ENCODE data around the gene FBXO3. TPM values are rescaled to one million over a fixed set of nuclear protein-coding genes. Genes with fewer than 3 reads are reported as not detected.
A peak's percentile ranks its signal among the peaks of the same experiment; 100 is the strongest.

Gene FBXO3
- total RNA-seq, 1 experiment from 2014 or later, result 27.2 TPM

GRCh38 chr11:33725496-33725895, 48.8 kb downstream of the FBXO3 start:
- no peak overlapping the region for H3K4me3 ChIP-seq (replicated peaks in 1 of 2; ENCODE audit: low read depth in 1 of 2, low read length in 2 of 2)
- peaks cover 5% of the 10 kb centered on the region; the same call in 1 of the 2 replicates for H4K20me1 ChIP-seq (ENCODE audit: insufficient read depth)
- intact Hi-C loops (cut with micrococcal nuclease), result no loop called here
- TF ChIP-seq CEBPB (IDR thresholded peaks at IDR 0.05; ENCODE audit: low read depth), result no peak
- no peak for TF ChIP-seq JUND (IDR thresholded peaks at IDR 0.05)
- no peak for TF ChIP-seq FOSL1 (IDR thresholded peaks at IDR 0.05; ENCODE audit: low read depth)
- no peak for TF ChIP-seq SP1 (IDR thresholded peaks at IDR 0.05; ENCODE audit: low read depth)
- no peak for TF ChIP-seq ZFX (IDR thresholded peaks at IDR 0.05)
- no peak for TF ChIP-seq TCF7L2 (IDR thresholded peaks at IDR 0.05; ENCODE audit: borderline replicate concordance, extremely low read depth, insufficient read depth, insufficient read length)
- peaks cover 30 to 46% of the 10 kb centered on the region in 2 experiments for H3K4me1 ChIP-seq (ENCODE audit: control insufficient read depth in 1 of 2, insufficient read depth in 2 of 2, low read length in 2 of 2)
- ChIA-PET CTCF (interaction anchor here (1.8 kb wide), 1 partner anchor 17 kb away, joined by 9 read pairs; no protein-coding TSS in a partner anchor), RAD21 (ENCODE audit: low non-redundant PET in 1 of 2, low total read pairs in 2 of 2, uncharacterized antibody in 2 of 2, unreplicated experiment in 2 of 2) (no interaction called here), POLR2A (interaction anchor here (2.4 kb wide), 1 partner anchor 11 kb away, joined by 8 read pairs; the partner anchor contains the start of gene CD59)
- peaks cover under 1 to 5% of the 10 kb centered on the region in 2 experiments; a peak in 2 of 4 replicates for H3K36me3 ChIP-seq (ENCODE audit: control insufficient read depth in 1 of 2, insufficient read depth in 2 of 2, low read length in 2 of 2)
- BruUV-seq (replicated peaks), result no TSS peak
- no peak overlapping the region for H2AFZ ChIP-seq (ENCODE audit: low read depth, low read length, poor library complexity, severe bottlenecking)
- H3K4me2 ChIP-seq (ENCODE audit: low read length), result peak overlapping the region; percentile 70
- no peak overlapping the region for H3K9ac ChIP-seq (ENCODE audit: low read length)
- ATAC-seq (no peak), DNase-seq (ENCODE audit: low read depth, low spot score) (no peak)
- no peak overlapping the region for H3K27ac ChIP-seq (ENCODE audit: low read depth, low read length)
- no peaks in the 10 kb centered on the region for H3K9me3 ChIP-seq (ENCODE audit: control insufficient read depth in 1 of 2, insufficient read depth in 1 of 2, low read depth in 1 of 2, low read length in 2 of 2)
- H3K9me2 ChIP-seq (ENCODE audit: insufficient read depth), result no peaks in the 10 kb centered on the region
- no peaks in the 10 kb centered on the region for H3K27me3 ChIP-seq (ENCODE audit: insufficient read depth, low read length)
- peaks cover 82% of the 10 kb centered on the region for H3K79me2 ChIP-seq (ENCODE audit: insufficient read depth, low read length)

DNA sequence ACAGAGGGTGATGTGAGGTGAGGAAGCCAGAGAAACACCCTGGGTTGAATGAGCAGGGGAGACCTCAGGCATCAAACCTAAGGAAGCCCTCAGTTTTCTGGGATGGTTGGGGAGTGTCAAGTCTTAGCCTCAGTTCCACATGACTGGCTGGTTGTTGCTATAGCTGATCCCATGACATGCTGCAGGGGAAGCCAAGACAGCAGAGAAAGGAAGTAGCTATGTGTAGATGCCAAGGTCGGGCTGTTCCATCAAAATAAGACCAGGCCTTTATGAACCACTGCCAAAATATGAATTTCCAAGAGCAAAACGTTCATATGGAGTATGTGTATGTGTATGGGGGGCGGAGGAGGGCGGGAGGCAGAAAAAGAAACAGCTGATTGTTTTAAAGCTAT, 49.7 kb downstream of the FBXO3 start:
- RAD21 ChIA-PET (ENCODE audit: low non-redundant PET in 1 of 2, low total read pairs in 2 of 2, uncharacterized antibody in 2 of 2, unreplicated experiment in 2 of 2), result interaction anchor here in 1 of 2 experiments (1.6 kb wide), 1 partner anchor 12 kb away, joined by 6 read pairs; the partner anchor contains the start of gene CD59
- peaks cover 5% of the 10 kb centered on the region; the same call in 1 of the 2 replicates for H4K20me1 ChIP-seq (ENCODE audit: insufficient read depth)
- H3K9me3 ChIP-seq (ENCODE audit: control insufficient read depth in 1 of 2, insufficient read depth in 1 of 2, low read depth in 1 of 2, low read length in 2 of 2), result no peaks in the 10 kb centered on the region
- intact Hi-C loops (cut with micrococcal nuclease), result no loop called here
- H3K4me2 ChIP-seq (ENCODE audit: low read length), result peak overlapping the region; percentile 70
- ATAC-seq (peak; percentile 20; the same call in 1 of the 2 replicates), DNase-seq (ENCODE audit: low read depth, low spot score) (no peak)
- no TSS peak for BruUV-seq (replicated peaks)
- peak overlapping the region; percentile 52 for H3K9ac ChIP-seq (ENCODE audit: low read length)
- H3K27ac ChIP-seq (ENCODE audit: low read depth, low read length), result peak overlapping the region; percentile 65
- H3K27me3 ChIP-seq (ENCODE audit: insufficient read depth, low read length), result no peaks in the 10 kb centered on the region
- H3K4me1 ChIP-seq (ENCODE audit: control insufficient read depth in 1 of 2, insufficient read depth in 2 of 2, low read length in 2 of 2), result peaks cover 30 to 46% of the 10 kb centered on the region in 2 experiments
- CTCF ChIA-PET, result interaction anchor here (0.6 to 1.8 kb wide), 4 partner anchors 8 to 559 kb away, joined by 3 to 9 read pairs (median 4); no protein-coding TSS in a partner anchor
- H3K9me2 ChIP-seq (ENCODE audit: insufficient read depth), result no peaks in the 10 kb centered on the region
- POLR2A ChIA-PET, result interaction anchor here (0.9 to 2.4 kb wide), 2 partner anchors 9 to 12 kb away, joined by 3 to 8 read pairs; partner anchors contain the start of gene CD59
- peaks cover 5% of the 10 kb centered on the region in 2 experiments; a peak in 2 of 4 replicates for H3K36me3 ChIP-seq (ENCODE audit: control insufficient read depth in 1 of 2, insufficient read depth in 2 of 2, low read length in 2 of 2)
- no peak overlapping the region for H2AFZ ChIP-seq (ENCODE audit: low read depth, low read length, poor library complexity, severe bottlenecking)
- H3K4me3 ChIP-seq (replicated peaks in 1 of 2; ENCODE audit: low read depth in 1 of 2, low read length in 2 of 2), result peak overlapping the region in 1 of 2 experiments; percentile 6; a peak in 1 of 4 replicates
- H3K79me2 ChIP-seq (ENCODE audit: insufficient read depth, low read length), result peaks cover 80% of the 10 kb centered on the region
- TF ChIP-seq EZH2phosphoT487 (IDR thresholded peaks at IDR 0.05; ENCODE audit: borderline replicate concordance), result no peak
- no peak for TF ChIP-seq YY1 (IDR thresholded peaks at IDR 0.05; ENCODE audit: extremely low read depth, insufficient replicate concordance, low read depth, low read length)
- TF ChIP-seq, protein P1, sequence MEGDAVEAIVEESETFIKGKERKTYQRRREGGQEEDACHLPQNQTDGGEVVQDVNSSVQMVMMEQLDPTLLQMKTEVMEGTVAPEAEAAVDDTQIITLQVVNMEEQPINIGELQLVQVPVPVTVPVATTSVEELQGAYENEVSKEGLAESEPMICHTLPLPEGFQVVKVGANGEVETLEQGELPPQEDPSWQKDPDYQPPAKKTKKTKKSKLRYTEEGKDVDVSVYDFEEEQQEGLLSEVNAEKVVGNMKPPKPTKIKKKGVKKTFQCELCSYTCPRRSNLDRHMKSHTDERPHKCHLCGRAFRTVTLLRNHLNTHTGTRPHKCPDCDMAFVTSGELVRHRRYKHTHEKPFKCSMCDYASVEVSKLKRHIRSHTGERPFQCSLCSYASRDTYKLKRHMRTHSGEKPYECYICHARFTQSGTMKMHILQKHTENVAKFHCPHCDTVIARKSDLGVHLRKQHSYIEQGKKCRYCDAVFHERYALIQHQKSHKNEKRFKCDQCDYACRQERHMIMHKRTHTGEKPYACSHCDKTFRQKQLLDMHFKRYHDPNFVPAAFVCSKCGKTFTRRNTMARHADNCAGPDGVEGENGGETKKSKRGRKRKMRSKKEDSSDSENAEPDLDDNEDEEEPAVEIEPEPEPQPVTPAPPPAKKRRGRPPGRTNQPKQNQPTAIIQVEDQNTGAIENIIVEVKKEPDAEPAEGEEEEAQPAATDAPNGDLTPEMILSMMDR (IDR thresholded peaks at IDR 0.05 in 2 of 3, conservative IDR thresholded peaks at IDR 0.05 in 1 of 3; ENCODE audit: borderline replicate concordance in 1 of 3, insufficient read depth in 1 of 3, low read depth in 2 of 3, low read length in 2 of 3), result no peak
- TF ChIP-seq ZBTB33 (IDR thresholded peaks at IDR 0.05; ENCODE audit: extremely low read depth, insufficient replicate concordance, low read length), result no peak
- TF ChIP-seq ZFX (IDR thresholded peaks at IDR 0.05), result no peak
- TF ChIP-seq, protein P2, sequence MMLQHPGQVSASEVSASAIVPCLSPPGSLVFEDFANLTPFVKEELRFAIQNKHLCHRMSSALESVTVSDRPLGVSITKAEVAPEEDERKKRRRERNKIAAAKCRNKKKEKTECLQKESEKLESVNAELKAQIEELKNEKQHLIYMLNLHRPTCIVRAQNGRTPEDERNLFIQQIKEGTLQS (IDR thresholded peaks at IDR 0.05), result no peak
- TF ChIP-seq, protein P3, sequence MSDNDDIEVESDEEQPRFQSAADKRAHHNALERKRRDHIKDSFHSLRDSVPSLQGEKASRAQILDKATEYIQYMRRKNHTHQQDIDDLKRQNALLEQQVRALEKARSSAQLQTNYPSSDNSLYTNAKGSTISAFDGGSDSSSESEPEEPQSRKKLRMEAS (IDR thresholded peaks at IDR 0.05), result no peak
- TF ChIP-seq FOSL1 (IDR thresholded peaks at IDR 0.05; ENCODE audit: low read depth), result no peak
- TF ChIP-seq CBX3 (IDR thresholded peaks at IDR 0.05; ENCODE audit: low read depth), result no peak
- no peak for TF ChIP-seq JUND (IDR thresholded peaks at IDR 0.05)
- no peak for TF ChIP-seq EGR1 (IDR thresholded peaks at IDR 0.05; ENCODE audit: low read depth)
